H9 (cell line): ENCODE measurements around the gene EIF3A. TPM values are rescaled to one million over a fixed set of nuclear protein-coding genes. Genes with fewer than 3 reads are reported as not detected.

Experiments
- DNase-seq: peaks from one replicate; pipeline ENCODE4 v3.0.0-alpha.2; 2017
- H2AFZ ChIP-seq: one replicate; pipeline ENCODE4 v1.6.1; 2013; ENCODE audit warnings: mild to moderate bottlenecking, low read length, control low read depth, moderate library complexity
- H2AK5ac ChIP-seq: 2 replicates; pipeline ENCODE4 v1.6.1; 2013; ENCODE audit warnings: low read length, control low read depth, mixed read lengths; ENCODE audit not compliant: insufficient read length
- H2BK120ac ChIP-seq: one replicate; pipeline ENCODE4 v1.6.1; 2013; ENCODE audit warnings: low read depth, mild to moderate bottlenecking, low read length, control low read depth, inconsistent platforms; ENCODE audit not compliant: poor library complexity, severe bottlenecking
- H2BK12ac ChIP-seq: 2 replicates; pipeline ENCODE4 v1.6.1; 2013; ENCODE audit warnings: low read length, control low read depth, mixed read lengths, low read depth; ENCODE audit not compliant: insufficient read length
- H2BK15ac ChIP-seq: 2 replicates; pipeline ENCODE4 v1.6.1; 2013; ENCODE audit warnings: low read depth, low read length, control low read depth
- H2BK20ac ChIP-seq: one replicate; pipeline ENCODE4 v1.6.1; 2013; ENCODE audit warnings: low read depth, mild to moderate bottlenecking, low read length, control low read depth, inconsistent platforms; ENCODE audit not compliant: poor library complexity, severe bottlenecking
- H2BK5ac ChIP-seq: 2 replicates; pipeline ENCODE4 v1.6.1; 2013; ENCODE audit warnings: low read length, control low read depth, mixed read lengths; ENCODE audit not compliant: insufficient read length
- H3K14ac ChIP-seq: 2 replicates; pipeline ENCODE4 v1.6.1; 2013; ENCODE audit warnings: low read length, control low read depth; ENCODE audit not compliant: insufficient read depth
- H3K18ac ChIP-seq: 2 replicates; pipeline ENCODE4 v1.6.1; 2013; ENCODE audit warnings: low read depth, mild to moderate bottlenecking, mixed read lengths, low read length, control low read depth; ENCODE audit not compliant: insufficient read length
- H3K23ac ChIP-seq: 2 replicates; pipeline ENCODE4 v1.6.1; 2013; ENCODE audit warnings: low read length, control low read depth, mixed read lengths, low read depth; ENCODE audit not compliant: insufficient read length
- H3K23me2 ChIP-seq: 2 replicates; pipeline ENCODE4 v1.6.1; 2013; ENCODE audit warnings: low read depth, mild to moderate bottlenecking, mixed read lengths, low read length, control low read depth; ENCODE audit not compliant: insufficient read length, poor library complexity, severe bottlenecking
- H3K27ac ChIP-seq: 2 replicates; pipeline ENCODE4 v1.5.1; 2013; ENCODE audit warnings: low read length, control low read depth, mixed read lengths, low read depth; ENCODE audit not compliant: insufficient read length
- H3K27me3 ChIP-seq: 2 replicates; pipeline ENCODE4 v1.6.1; 2013; ENCODE audit warnings: low read length, control low read depth, inconsistent platforms; ENCODE audit not compliant: insufficient read depth
- H3K4ac ChIP-seq: 2 replicates; pipeline ENCODE4 v1.6.1; 2013; ENCODE audit warnings: low read depth, mild to moderate bottlenecking, control low read depth, inconsistent platforms, low read length, moderate library complexity
- H3K4me1 ChIP-seq: 2 replicates; pipeline ENCODE4 v1.6.1; 2013; ENCODE audit warnings: low read length, control low read depth, inconsistent platforms; ENCODE audit not compliant: insufficient read depth
- H3K4me2 ChIP-seq: 2 replicates; pipeline ENCODE4 v1.6.1; 2013; ENCODE audit warnings: low read length, control low read depth, mixed read lengths; ENCODE audit not compliant: insufficient read length, insufficient read depth
- H3K56ac ChIP-seq: 2 replicates; pipeline ENCODE4 v1.6.1; 2013; ENCODE audit warnings: low read depth, mild to moderate bottlenecking, mixed read lengths, low read length, control low read depth; ENCODE audit not compliant: insufficient read length
- H3K79me1 ChIP-seq: 2 replicates; pipeline ENCODE4 v1.6.1; 2013; ENCODE audit warnings: low read depth, mild to moderate bottlenecking, moderate library complexity, low read length, control low read depth, inconsistent platforms; ENCODE audit not compliant: insufficient read depth, poor library complexity, severe bottlenecking
- H3K79me2 ChIP-seq: 2 replicates; pipeline ENCODE4 v1.6.1; 2013; ENCODE audit warnings: low read length, control low read depth, inconsistent platforms; ENCODE audit not compliant: insufficient read depth
- H3K9ac ChIP-seq: 2 replicates; pipeline ENCODE4 v1.6.1; 2013; ENCODE audit warnings: low read length, control low read depth, mixed read lengths; ENCODE audit not compliant: insufficient read length; ENCODE audit errors: extremely low read depth
- H3K9me3 ChIP-seq: one replicate; pipeline ENCODE4 v1.6.1; 2013; ENCODE audit warnings: low read depth, low read length, inconsistent platforms; ENCODE audit not compliant: control insufficient read depth
- H3T11ph ChIP-seq: one replicate; pipeline ENCODE4 v1.6.1; 2013; ENCODE audit warnings: mild to moderate bottlenecking, low read length, control low read depth, inconsistent platforms
- H4K20me1 ChIP-seq: one replicate; pipeline ENCODE4 v1.6.1; 2013; ENCODE audit not compliant: control insufficient read depth, insufficient read length, insufficient read depth
- H4K5ac ChIP-seq: 2 replicates; pipeline ENCODE4 v1.6.1; 2013; ENCODE audit warnings: low read depth, mild to moderate bottlenecking, mixed read lengths, low read length, control low read depth; ENCODE audit not compliant: insufficient read length
- H4K8ac ChIP-seq: replicated peaks from 2 replicates; pipeline ENCODE4 v1.6.1; 2013; ENCODE audit warnings: low read length, control low read depth, mixed read lengths, low read depth; ENCODE audit not compliant: insufficient read length
- H4K91ac ChIP-seq: 2 replicates; pipeline ENCODE4 v1.6.1; 2013; ENCODE audit warnings: low read depth, mild to moderate bottlenecking, moderate library complexity, mixed read lengths, low read length, control low read depth; ENCODE audit not compliant: insufficient read length
- H3K27ac Mint-ChIP-seq, 3 experiments: 2 replicates in 2 of 3; 3 replicates in 1 of 3; pipeline ENCODE4 v1.8.0; 2020 to 2021; ENCODE audit warnings: mixed read lengths in 3 of 3, mild to moderate bottlenecking in 1 of 3, moderate library complexity in 1 of 3
- H3K27me3 Mint-ChIP-seq: 2 replicates; pipeline ENCODE4 v1.8.0; 2021; ENCODE audit warnings: low read depth, mild to moderate bottlenecking, moderate library complexity, mixed read lengths
- H3K36me3 Mint-ChIP-seq, 3 experiments: 2 replicates in 2 of 3; 3 replicates in 1 of 3; pipeline ENCODE4 v1.8.0; 2020 to 2021; ENCODE audit warnings: low read depth in 3 of 3, mixed read lengths in 3 of 3; ENCODE audit not compliant: insufficient read depth in 1 of 3
- H3K4me1 Mint-ChIP-seq, 2 experiments: 2 replicates each; pipeline ENCODE4 v1.8.0; 2020; ENCODE audit warnings: mixed read lengths in 2 of 2
- H3K4me3 Mint-ChIP-seq, 2 experiments: 2 replicates in 1 of 2; 3 replicates in 1 of 2; pipeline ENCODE4 v1.8.0; 2020 to 2021; ENCODE audit warnings: mild to moderate bottlenecking in 2 of 2, mixed read lengths in 2 of 2, moderate library complexity in 1 of 2
- H3K9me3 Mint-ChIP-seq, 2 experiments: 2 replicates in 1 of 2; 3 replicates in 1 of 2; pipeline ENCODE4 v1.8.0; 2020; ENCODE audit warnings: mild to moderate bottlenecking in 2 of 2, mixed read lengths in 2 of 2, moderate library complexity in 1 of 2
- CTCF ChIP-seq: fragments of 200-600 bp; sonication (generic); conservative IDR thresholded peaks from 3 replicates; pipeline ENCODE4 v1.8.0; 2021; ENCODE audit warnings: antibody characterized with exemption, mild to moderate bottlenecking
- WGBS: extraction: QIAGEN DNeasy Blood & Tissue Kit; methylation state at CpG from one replicate; pipeline ENCODE4 v1.1.7; 2013; ENCODE audit warnings: missing lambda C conversion rate, low lambda C conversion rate, mixed read lengths; ENCODE audit not compliant: insufficient read length; ENCODE audit errors: extremely low coverage; 5-methylcytosine and 5-hydroxymethylcytosine counted together
- total RNA-seq: library from RNA; stranded (reverse); gene quantifications from 2 replicates; pipeline ENCODE4 v1.2.1, GENCODE V29; 2021

Gene EIF3A
- total RNA-seq, 1 experiment from 2014 or later = 206 TPM

- H4K91ac ChIP-seq = no peak overlapping the region
- TF ChIP-seq CTCF = no peak
- H2BK12ac ChIP-seq = no peak overlapping the region
- H2AFZ ChIP-seq = no peak overlapping the region
- H3K14ac ChIP-seq = no peak overlapping the region
- no peak overlapping the region for H3K4ac ChIP-seq
- no peak overlapping the region for H2BK15ac ChIP-seq
- no peak overlapping the region for H2BK5ac ChIP-seq
- no peak overlapping the region for H4K8ac ChIP-seq
- H3K56ac ChIP-seq = no peak overlapping the region
- H3K9ac ChIP-seq = no peak overlapping the region
- H3K27ac ChIP-seq = no peak overlapping the region
- H3K27me3 ChIP-seq = no peaks in the 10 kb centered on the region
- no peaks in the 10 kb centered on the region for H3K79me2 ChIP-seq
- H3K79me1 ChIP-seq = no peaks in the 10 kb centered on the region
- no peak overlapping the region for H3K23ac ChIP-seq
- no peak overlapping the region for H2BK120ac ChIP-seq
- H3K9me3 ChIP-seq = no peaks in the 10 kb centered on the region
- H3T11ph ChIP-seq = no peak overlapping the region
- no peak overlapping the region for H4K5ac ChIP-seq
- H2BK20ac ChIP-seq = no peak overlapping the region
- no CpG with 5 or more reads among the region's 7 CpGs for WGBS
- peaks cover 19 to 28% of the 10 kb centered on the region in 2 experiments for H3K4me1 Mint-ChIP-seq
- no peak overlapping the region for H2AK5ac ChIP-seq
- H3K4me3 Mint-ChIP-seq = no peak overlapping the region
- H3K36me3 Mint-ChIP-seq = no peaks in the 10 kb centered on the region
- H3K4me2 ChIP-seq = no peak overlapping the region
- no peak overlapping the region for H3K18ac ChIP-seq
- H4K20me1 ChIP-seq = no peaks in the 10 kb centered on the region
- peaks cover 5% of the 10 kb centered on the region for H3K23me2 ChIP-seq
- H3K27me3 Mint-ChIP-seq = peaks cover 2% of the 10 kb centered on the region; the same call in 1 of the 2 replicates
- no peaks in the 10 kb centered on the region for H3K9me3 Mint-ChIP-seq
- no peak for DNase-seq
- no peak overlapping the region; a peak in 1 of 7 replicates for H3K27ac Mint-ChIP-seq
- H3K4me1 ChIP-seq = peaks cover 5% of the 10 kb centered on the region; the same call in 1 of the 2 replicates
These were observed 54.8 kb downstream of the EIF3A start for GRCh38 chr10:119025776-119026175.
